ENCODE results near the gene SRGAP3.

Gene SRGAP3

DNA sequence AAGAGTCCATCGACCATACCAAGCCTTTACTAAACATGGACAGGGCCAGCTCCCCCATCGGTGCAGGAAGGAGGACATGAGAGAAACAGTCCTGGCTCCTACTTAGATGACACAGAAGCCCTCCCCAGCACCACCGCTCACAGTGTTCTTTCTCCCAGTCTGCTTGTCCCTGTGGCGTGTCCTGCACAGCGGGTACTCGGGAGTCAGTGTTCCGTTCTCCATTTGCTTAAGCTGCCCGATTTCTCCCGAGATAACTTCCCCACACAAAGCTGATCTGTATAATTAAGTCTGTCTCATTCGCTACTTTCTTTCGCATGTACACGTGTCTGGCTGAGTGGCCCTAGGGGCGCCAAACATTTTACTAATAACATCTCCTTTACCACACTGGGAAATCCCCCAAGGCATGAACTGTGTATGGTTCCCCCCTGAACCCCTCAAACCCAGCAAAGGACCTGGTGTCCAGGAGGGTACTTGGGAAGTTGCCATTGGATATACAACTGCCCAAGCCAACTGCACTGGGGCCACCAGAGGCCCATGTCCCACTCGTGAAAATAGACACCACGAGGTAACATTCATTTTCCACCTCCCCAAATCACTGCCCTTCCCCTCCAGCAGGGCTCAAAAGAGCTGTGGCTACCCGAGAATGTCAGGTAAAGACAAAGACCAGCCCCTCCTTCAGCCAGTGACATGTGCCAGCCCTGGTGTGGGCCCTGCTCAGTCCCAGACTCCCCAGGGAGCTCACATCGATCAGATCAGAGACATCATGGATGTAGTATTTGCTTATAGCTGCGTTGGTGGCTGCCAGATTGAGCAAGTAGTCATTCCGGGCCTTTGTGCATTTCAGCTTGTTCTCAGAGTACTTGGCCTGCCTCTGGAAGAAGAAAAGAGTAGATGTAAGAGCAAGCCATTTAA, 189.7 kb downstream of the SRGAP3 start:
- Histone ChIP-seq H3K4me3 (IDR thresholded peaks at IDR 0.05; ENCODE audit: insufficient read depth, low read depth, low read length) (no peak overlapping the region), H4K20me1 (ENCODE audit: insufficient read depth) (no peaks in the 10 kb centered on the region), H3K27ac (no peak overlapping the region), H2AFZ (ENCODE audit: low read depth) (no peak overlapping the region), H3K9ac (no peak overlapping the region), H3K27me3 (ENCODE audit: insufficient read depth, low read depth) (no peaks in the 10 kb centered on the region), H3K4me1 (ENCODE audit: low read depth, poor library complexity, severe bottlenecking) (no peaks in the 10 kb centered on the region), H3K4me2 (no peak overlapping the region), H3K36me3 (ENCODE audit: insufficient read depth) (no peaks in the 10 kb centered on the region), H3K79me2 (ENCODE audit: insufficient read depth, low read depth) (no peaks in the 10 kb centered on the region)
- TF ChIP-seq, protein P1, sequence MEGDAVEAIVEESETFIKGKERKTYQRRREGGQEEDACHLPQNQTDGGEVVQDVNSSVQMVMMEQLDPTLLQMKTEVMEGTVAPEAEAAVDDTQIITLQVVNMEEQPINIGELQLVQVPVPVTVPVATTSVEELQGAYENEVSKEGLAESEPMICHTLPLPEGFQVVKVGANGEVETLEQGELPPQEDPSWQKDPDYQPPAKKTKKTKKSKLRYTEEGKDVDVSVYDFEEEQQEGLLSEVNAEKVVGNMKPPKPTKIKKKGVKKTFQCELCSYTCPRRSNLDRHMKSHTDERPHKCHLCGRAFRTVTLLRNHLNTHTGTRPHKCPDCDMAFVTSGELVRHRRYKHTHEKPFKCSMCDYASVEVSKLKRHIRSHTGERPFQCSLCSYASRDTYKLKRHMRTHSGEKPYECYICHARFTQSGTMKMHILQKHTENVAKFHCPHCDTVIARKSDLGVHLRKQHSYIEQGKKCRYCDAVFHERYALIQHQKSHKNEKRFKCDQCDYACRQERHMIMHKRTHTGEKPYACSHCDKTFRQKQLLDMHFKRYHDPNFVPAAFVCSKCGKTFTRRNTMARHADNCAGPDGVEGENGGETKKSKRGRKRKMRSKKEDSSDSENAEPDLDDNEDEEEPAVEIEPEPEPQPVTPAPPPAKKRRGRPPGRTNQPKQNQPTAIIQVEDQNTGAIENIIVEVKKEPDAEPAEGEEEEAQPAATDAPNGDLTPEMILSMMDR (conservative IDR thresholded peaks at IDR 0.05; ENCODE audit: low read depth, low read length), result no peak

DNA sequence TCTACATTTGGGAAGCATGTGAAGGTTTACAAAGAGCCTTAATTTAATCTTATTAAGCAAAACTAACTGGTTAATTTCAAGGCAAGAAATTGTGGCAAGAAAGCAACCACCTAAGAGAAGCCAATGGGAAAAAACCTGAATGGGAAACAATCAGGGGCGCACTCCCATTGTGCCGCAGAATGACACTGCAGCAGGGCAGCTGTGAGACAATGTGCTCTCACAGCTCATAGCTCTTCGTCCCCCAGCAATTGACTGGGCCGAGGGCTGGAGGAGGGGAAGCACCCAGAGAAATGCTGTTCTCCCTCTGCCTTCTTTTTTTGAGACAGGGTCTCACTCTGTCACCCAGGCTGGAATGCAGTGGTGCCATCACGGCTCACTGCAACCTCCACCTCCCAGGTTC, 192.9 kb downstream of the SRGAP3 start:
- Histone ChIP-seq H3K36me3 (ENCODE audit: insufficient read depth) (no peaks in the 10 kb centered on the region), H3K27me3 (ENCODE audit: insufficient read depth, low read depth) (no peaks in the 10 kb centered on the region), H4K20me1 (ENCODE audit: insufficient read depth) (no peaks in the 10 kb centered on the region), H2AFZ (ENCODE audit: low read depth) (no peak overlapping the region), H3K4me2 (no peak overlapping the region), H3K4me3 (IDR thresholded peaks at IDR 0.05; ENCODE audit: insufficient read depth, low read depth, low read length) (no peak overlapping the region), H3K9ac (no peak overlapping the region), H3K79me2 (ENCODE audit: insufficient read depth, low read depth) (no peaks in the 10 kb centered on the region), H3K4me1 (ENCODE audit: low read depth, poor library complexity, severe bottlenecking) (no peaks in the 10 kb centered on the region), H3K27ac (no peak overlapping the region)
- TF ChIP-seq, protein P1 (conservative IDR thresholded peaks at IDR 0.05; ENCODE audit: low read depth, low read length), result no peak

DNA sequence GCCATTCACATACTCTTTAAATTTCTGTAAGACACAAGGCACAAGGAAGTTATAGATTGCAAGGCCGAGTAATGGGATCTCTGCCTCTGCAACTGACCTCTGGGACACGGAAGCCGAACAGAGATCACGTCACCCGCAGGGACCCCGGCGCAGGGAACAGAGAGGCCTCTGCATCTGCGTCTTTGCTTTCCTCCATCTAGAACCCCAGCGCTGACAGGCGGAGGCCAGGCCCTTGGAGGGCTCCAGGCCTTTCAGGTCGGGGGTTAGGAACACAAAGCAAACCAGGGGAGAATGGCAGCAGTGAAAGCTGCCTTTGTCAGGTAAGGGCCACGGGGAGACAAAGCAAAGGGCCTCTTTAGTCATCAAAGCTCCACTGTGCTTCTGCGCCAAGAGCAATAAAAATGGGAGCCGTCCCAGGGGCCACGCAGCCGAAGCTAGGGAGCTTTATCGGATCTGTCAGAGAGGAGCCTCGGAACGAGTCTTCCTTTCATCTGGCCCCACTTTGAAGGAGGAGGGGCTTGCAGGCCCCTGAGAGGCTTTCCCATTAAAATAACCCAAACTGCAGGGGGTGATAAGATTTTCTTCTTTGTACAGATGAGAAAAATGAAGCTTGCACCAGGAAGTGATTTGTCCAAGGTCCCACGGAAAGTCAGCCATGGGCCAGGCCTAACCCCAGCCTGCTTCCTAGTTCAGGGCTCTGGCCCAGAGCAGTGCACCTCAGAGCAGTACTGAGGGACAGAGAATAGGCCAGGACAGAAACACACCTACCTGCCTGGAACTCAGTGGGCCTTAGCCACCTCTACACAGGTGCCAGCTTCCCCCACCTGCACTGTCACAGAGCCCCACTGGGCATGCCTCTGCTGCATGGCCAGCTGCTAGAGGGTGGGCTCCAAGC, 201.7 kb downstream of the SRGAP3 start:
- Histone ChIP-seq H3K4me1 (ENCODE audit: low read depth, poor library complexity, severe bottlenecking) (no peaks in the 10 kb centered on the region), H3K9ac (no peak overlapping the region), H3K79me2 (ENCODE audit: insufficient read depth, low read depth) (no peaks in the 10 kb centered on the region), H3K27me3 (ENCODE audit: insufficient read depth, low read depth) (no peaks in the 10 kb centered on the region), H3K27ac (no peak overlapping the region), H3K4me2 (no peak overlapping the region), H2AFZ (ENCODE audit: low read depth) (no peak overlapping the region), H3K4me3 (IDR thresholded peaks at IDR 0.05; ENCODE audit: insufficient read depth, low read depth, low read length) (no peak overlapping the region), H4K20me1 (ENCODE audit: insufficient read depth) (no peaks in the 10 kb centered on the region), H3K36me3 (ENCODE audit: insufficient read depth) (no peaks in the 10 kb centered on the region)
- TF ChIP-seq, protein P1 (conservative IDR thresholded peaks at IDR 0.05; ENCODE audit: low read depth, low read length), result no peak

DNA sequence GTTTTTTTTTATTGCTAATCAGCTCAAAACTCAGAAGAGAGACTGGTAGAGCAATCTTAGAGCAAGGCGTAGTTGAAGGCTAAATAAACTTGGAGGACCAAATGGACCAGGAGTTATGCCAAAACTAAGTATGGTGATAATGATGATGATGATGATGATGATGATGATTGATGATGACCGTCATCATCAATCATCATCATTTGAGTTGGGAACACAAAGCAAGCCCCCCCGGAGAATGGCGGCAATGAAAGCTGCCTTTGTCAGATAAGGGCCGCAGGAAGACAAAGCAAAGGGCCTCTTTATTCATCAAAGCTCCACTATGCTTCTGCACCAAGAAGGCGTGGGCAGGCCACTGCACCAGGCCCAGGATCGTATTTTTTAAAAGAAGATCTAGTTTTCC, 204.1 kb downstream of the SRGAP3 start:
- TF ChIP-seq, protein P1 (conservative IDR thresholded peaks at IDR 0.05; ENCODE audit: low read depth, low read length), result no peak
- H3K9ac ChIP-seq, result no peak overlapping the region
- no peak overlapping the region for H2AFZ ChIP-seq (ENCODE audit: low read depth)
- no peaks in the 10 kb centered on the region for H4K20me1 ChIP-seq (ENCODE audit: insufficient read depth)
- H3K36me3 ChIP-seq (ENCODE audit: insufficient read depth), result no peaks in the 10 kb centered on the region
- H3K79me2 ChIP-seq (ENCODE audit: insufficient read depth, low read depth), result no peaks in the 10 kb centered on the region
- no peak overlapping the region for H3K27ac ChIP-seq
- H3K27me3 ChIP-seq (ENCODE audit: insufficient read depth, low read depth), result no peaks in the 10 kb centered on the region
- no peak overlapping the region for H3K4me2 ChIP-seq
- H3K4me1 ChIP-seq (ENCODE audit: low read depth, poor library complexity, severe bottlenecking), result no peaks in the 10 kb centered on the region
- no peak overlapping the region for H3K4me3 ChIP-seq (IDR thresholded peaks at IDR 0.05; ENCODE audit: insufficient read depth, low read depth, low read length)

Data from KMS-11 (cell line).